Amygdala (tissue), 56 donors: Measurements from ENCODE around the gene SIRT5.

ENCODE experiments used
- DNase-seq, 56 donors: peaks; one replicate each; lab custom pipeline; 2025; lab: John Stamatoyannopoulos, UW

Gene SIRT5

DNA sequence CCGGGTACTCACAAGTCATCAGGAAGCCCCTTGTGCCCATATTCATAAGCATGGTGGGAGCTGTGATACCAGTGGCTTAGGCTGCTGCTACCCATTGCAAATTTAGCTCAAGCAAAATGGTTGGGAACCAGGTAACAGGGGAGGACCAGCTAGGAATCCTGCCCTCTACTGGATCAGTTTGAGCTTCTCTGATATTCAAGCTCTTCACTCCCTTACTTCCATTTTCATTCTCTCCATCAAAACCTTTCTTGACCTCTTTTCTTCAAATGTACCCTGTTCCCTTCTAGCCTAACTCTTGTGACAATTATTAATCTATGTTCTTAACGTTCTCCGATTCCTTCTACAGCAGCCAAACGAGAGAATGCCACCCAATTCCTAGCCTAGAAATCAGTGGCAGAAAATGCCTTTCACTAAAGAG, 50.5 kb downstream of the SIRT5 start:
- DNase-seq = no peak

DNA sequence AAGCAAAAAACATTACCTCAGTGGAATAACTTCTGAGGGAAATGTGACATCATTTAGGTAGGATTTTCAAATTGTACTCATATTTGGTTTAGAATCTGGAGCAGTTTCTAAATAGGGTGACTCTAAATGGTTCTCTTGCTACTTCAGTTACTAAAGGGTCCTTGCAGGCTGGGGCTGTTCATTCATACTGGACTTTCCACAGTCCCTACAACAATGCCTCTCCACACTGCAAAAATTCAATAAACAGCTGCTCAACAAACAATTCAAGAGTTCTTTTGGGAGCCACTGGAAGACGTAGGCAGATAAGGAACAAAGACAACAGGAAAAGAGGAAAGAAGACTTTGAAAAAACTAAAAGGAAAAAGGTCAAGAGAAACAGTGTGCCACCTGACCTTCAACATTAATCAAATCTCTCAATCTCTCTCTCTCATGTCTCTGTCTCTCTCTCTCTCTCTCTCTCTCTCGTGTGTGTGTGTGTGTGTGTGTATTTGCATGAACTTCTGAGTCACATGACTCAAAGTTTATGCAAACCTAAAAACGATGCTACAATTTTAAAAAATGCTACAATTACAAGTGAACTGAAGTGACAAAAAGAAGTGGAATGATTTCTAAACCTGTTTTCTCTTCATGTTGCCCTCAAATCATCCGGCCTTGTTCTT, 55.2 kb downstream of the SIRT5 start:
- DNase-seq = no peak

DNA sequence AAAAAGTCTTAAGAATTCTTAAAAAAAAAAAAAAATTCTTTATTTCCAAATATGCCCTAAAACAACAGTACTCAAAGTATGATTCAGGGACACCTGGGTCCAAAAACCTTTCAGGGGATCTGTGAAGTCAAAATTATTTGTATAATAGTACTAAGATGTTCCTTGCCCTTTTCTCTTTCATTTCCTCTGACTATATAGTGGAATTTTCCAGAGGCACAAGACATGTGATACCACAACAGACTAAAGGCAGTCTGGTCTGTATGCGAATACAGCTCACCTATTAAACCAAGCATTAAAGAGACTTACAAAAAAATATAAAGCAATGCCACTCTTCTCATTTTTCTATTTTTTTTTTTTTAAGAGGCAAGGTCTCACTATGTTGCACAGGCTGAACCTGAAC, 56.1 kb downstream of the SIRT5 start:
- no peak for DNase-seq

DNA sequence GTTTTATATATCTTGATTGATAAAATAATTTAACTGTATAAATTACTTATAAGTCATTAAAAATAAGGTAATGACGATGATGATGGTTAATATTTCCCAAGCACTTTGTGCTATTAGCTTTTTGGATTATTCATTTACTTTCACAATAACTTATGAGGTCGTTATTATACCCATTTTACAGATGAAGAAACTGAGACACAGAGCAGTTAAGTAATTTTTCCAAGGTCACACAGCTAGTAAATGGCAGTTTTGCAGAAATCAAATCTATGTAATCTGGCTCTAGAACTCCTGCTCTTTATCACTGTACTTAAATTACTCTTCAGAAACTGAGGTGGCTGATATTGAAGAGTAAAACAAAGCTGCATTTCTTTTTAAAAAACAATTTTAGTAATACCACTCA, 58.9 kb downstream of the SIRT5 start:
- no peak for DNase-seq

DNA sequence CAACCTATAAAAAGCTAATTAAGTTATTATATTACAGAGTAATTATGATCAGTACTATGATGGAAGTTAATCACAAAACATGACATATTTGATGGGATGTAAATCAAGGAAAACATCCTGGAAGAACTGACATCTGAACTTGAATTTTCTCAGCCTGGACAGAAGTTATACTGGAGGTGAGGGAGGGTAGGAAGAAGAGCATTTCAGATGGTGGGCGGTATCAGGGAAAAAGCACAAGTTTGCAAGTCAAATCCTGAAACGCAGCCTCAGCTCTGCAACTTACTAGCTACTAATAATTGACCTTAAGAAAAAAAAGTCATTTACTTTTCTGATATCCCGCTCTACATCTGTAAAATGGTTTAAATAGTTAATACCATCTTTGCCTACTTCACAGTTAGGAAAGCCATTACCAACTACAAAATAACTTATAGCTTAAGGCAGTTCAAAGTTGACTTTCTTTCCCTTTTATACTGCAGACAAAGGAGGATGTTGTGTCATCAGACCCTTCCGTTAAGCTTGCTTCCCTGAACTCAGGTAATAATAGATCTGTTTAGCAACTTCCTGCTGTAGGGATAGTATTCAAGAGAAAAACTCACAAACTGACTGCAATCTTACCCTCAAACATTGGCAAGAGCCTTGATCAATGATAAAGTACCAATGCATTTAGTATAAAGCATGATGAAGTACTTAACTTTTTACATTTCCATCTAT, 61.7 kb downstream of the SIRT5 start:
- no peak for DNase-seq

DNA sequence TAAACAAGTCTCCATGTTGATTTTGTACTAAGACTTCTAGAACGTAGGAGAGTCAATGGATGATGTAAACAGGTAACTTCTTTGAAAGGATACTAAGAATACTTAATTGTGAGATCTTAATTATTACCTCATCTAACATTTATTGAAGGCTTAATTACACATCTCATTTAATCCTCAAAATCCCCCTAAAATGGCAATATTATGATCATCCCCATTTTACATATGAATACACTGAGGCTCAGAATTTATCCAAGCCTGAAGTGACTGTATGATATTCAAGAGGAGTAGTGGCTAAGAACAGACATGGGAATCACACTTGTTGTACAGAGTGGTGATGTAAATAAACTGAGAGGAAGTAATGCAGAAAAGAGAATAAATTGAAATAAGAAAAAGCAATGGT, 63.6 kb downstream of the SIRT5 start:
- DNase-seq = no peak

DNA sequence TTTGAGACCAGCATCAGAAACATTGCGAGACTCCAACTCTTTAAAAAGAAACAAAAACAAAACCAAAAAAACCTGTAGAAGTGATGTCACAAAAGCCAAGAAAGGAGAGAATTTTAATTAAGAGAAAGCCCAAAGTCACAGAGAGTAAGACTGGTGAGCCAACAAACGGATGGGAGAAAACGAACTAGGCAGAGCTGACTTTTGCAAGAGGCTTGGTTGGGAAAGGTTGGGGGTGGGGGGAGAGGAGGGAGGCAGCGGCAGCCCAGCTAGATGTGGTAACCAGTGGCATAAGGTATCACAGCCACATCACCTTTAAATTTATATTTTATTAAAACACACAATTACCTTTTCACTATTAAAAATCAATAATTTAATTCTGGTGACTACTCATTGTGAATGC, 64.2 kb downstream of the SIRT5 start:
- DNase-seq = no peak

DNA sequence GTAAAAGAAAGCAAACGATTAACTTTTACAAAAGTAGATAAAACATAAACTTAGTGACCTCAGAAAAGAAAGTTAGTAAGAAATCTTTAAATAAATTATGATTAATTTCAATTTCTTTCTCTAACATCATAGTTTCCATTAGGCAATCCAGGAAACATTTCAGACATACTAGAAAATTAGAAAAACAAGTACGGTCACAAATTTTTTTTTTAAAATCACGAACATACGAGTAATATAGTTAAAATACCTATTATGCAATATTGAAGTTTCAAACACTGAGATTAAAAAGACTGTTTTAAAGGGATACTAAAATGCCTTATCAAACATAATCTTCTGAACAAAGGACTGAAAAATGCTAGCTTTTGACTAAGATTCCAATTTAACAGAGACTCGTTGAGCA, 66.9 kb downstream of the SIRT5 start:
- DNase-seq = no peak

DNA sequence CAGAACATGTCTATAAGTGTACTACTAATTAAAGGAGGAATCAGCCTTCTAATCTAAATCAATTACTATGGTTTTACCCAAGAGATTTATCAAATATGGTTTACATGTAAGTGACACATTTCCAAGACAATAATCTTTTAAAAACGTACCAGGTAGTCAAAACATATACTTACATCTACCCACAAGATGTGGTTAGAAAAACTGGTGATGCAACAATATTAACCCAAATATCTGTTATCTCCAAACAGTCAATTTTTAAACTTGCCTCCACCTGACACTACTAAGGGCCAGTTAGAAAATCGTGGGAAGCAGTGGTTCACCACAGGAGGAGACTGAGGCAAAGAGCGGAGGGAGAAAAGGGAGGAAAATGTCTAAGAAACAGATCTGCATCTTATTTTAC, 68.7 kb downstream of the SIRT5 start:
- no peak for DNase-seq

DNA sequence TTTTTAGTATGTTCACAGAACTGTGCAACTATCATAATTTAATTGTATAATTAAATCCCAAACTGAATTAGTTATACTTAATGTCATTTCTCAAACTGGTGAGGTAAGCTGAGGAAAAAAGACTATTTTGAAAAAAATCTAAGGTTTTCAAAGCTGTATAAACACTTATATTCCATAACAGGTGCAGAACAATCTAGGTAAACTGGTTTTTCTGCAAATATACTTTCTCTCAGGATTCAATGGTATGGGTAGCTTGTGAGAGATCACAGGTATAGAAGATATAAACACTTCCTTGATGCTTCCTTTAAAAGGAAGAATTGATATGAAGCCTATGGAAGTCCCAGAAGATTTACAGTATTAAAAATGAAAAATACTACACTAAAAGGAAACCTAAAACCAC, 74.4 kb downstream of the SIRT5 start:
- no peak for DNase-seq

DNA sequence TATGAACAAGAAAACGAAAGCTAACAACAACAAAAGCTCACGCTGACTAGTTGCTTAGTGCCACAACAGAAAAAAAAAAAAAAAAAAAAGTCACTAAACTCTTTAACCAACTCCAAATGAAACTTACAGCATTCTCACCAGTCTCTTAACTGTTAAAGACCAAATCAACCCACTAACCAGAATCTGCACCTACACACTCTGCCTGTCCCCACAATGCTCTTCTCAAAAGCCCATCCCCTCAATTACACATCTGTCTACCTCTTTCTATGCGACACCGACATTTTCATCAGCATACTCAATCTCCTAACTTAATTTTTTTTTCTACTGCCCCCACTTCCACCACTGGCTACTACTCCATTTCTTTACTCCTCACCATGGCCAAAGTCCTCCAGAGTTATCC, 75.0 kb downstream of the SIRT5 start:
- no peak for DNase-seq

DNA sequence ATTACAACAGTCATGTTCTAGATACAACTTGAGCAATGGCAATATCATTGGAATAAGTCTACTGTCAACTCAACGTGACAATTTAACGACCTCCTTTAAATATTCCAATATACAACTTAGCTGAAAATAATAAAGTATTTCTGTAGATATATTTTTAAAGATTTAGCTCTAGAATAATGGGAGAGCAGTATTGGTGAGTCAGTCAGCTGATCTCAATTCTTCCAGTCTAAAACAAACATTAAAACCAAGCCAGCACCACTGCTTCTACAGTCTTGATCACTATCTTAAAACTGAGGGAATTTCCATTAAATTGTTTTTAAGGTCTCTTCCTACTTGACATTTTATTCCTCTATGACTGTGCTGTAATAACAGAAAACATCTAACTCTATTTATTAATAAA, 78.9 kb downstream of the SIRT5 start:
- no peak for DNase-seq

DNA sequence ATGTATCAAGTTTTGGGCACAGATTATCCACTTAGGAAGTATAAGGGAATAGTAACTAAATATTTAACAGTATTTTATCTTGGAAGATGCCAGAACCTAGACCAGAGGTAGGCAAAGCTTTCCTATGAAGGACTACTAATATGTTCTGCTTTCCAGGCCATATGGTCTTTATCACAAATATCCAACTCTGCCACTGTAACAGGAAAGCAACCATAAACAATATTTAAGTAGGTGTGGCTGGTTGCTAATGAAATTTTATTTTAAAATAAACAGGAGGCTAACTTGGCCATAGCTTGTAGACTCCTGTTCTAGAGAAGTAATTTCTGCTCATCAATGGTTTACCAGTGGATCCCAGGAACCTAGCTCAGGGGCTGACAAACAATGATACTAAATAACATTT, 80.1 kb downstream of the SIRT5 start:
- DNase-seq = no peak

DNA sequence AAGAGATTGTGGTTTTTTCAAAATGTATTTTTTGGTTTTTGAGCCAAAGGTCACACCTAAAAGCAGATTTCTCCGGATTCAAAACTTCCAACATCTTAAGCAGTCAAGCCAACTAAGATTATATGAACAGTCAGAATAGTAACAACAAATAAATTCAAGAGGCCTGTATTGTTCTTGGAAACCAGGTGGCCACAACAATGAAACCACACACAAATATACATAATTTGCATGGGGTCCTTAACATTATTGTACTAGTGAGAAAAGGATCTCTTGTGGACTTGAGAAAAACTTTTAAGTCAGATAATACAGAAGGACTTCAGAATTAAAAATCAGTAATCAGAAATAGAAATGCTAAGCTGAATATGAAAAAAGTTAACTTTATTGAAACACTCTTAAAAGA, 81.3 kb downstream of the SIRT5 start:
- no peak for DNase-seq

DNA sequence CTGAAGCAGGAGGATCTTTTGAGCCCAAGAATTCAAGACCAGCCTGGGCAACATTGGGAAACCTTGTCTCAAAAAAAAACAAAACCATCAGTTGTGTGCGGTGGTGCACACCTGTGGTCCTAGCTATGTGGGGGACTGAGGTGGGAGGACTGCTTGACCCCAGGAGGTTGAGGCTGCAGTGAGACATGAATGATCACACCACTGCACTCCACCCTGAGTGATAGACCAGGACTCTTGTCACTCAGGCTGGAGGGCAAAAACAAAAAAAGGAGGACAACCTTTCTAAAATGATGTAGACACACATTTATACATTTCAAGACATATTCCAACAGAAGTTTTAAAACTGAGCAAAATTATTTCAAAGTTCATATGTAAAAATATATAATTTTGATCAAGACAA, 85.9 kb downstream of the SIRT5 start:
- DNase-seq = no peak

DNA sequence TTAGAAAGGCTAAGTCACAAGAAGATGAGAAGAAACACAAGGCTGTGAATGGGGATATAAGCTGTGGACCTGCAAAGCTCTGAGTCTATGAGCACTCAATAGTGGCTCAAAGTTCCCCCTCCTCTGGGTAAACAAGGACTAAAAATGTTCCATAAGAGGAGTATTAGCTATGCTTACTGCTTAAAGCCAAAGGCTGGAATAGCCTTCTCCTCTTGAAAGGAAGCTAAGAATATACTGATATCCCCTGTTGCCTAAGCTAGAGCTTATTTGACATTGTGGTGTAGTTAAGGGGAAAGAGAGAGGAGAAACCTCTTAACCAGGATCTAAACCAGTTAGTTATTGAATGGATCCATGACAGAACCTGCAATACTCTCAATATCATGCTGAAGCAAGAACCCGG, 86.5 kb downstream of the SIRT5 start:
- no peak for DNase-seq

DNA sequence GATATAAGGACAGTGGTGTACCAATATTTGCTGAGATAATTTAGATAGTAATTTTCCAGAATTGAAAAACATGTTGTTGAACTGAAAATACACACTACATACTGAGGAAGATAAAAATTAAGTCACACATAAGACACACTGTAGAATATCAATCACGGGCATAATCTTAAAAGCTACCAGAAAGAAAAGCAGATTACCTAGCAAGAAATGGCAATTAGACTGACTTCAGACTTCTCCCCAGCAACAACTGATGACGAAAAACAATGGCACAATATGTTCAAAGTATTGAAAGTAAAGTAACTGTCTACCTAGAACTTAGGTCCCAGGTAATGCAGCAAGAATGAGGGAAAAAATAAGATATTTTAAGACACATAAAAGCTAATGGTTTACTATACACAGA, 87.2 kb downstream of the SIRT5 start:
- no peak for DNase-seq

DNA sequence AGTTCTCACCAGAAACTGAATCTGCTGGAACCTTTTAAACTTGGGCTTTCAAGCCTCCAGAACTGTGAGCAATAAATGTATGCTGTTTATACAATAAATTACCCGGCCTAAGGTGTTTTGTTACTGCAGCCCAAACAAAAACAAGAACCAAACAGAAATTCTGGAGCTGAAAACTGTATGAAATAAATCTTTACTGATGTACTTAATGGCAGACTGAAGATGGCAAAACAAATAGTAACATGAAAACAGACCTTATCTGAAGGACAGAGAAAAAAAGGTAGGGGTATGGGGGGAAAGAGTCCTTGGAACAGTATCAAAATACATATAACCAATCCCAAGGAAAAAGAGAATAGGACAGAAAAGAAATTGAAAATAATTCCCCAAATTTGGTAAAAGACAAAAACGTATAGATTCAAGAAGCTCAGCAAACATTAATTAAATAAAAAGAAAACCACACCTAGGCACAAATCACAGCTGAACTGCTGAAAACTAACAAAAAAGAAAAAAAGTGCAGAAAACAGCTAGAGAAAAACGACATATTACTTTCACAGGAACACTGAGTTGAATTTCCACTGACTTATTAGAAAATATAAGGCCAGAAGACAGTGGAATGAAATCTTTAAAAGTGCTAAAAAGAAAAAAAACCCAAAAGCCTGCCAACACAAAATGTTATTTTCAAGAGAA, 88.4 kb downstream of the SIRT5 start:
- DNase-seq = no peak

DNA sequence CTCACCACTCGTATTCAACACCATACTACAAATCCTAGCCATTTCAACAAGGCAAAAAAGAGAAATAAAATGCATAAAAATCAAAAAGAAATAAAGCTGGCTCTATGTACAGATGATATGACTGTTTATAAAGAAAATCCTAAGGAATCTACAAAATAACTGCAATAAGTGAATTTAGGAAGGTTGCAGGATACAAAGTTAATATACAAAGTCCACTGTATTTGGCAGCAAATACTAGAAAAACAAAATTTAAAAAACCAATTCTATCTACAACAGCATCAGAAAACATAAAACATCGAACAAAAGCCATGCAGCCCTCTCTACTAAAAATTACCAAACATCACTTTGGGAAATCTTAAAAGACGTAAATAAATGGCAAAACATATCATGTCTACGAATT, 89.6 kb downstream of the SIRT5 start:
- DNase-seq = no peak
